ENCODE measurements around the gene MT1E.

MT1E gene

GRCh38 chr16:56584276-56584675 is 41.3 kb upstream of the MT1E start:
- in situ Hi-C loops (cut with MboI; ENCODE audit: low pct_unique_long_range_greater_than_20kb, low sequenced_read_pairs, unreplicated experiment): no loop called here
- TF ChIP-seq CTCF (IDR thresholded peaks at IDR 0.05; ENCODE audit: extremely low read depth, insufficient read depth, missing control alignments): no peak

GRCh38 chr16:56588781-56589140 is 36.8 kb upstream of the MT1E start:
- DNase-seq (ENCODE audit: low spot score): no peak
- in situ Hi-C loops (cut with MboI; ENCODE audit: low pct_unique_long_range_greater_than_20kb, low sequenced_read_pairs, unreplicated experiment): no loop called here
- TF ChIP-seq CTCF (IDR thresholded peaks at IDR 0.05; ENCODE audit: extremely low read depth, insufficient read depth, missing control alignments): no peak

More at GRCh38 chr16:56584276-56584675, 41.3 kb upstream of the MT1E start:
- no peak for DNase-seq (ENCODE audit: low spot score)

- no peak for TF ChIP-seq CTCF (IDR thresholded peaks at IDR 0.05; ENCODE audit: extremely low read depth, insufficient read depth, missing control alignments)
- in situ Hi-C loops (cut with MboI; ENCODE audit: low pct_unique_long_range_greater_than_20kb, low sequenced_read_pairs, unreplicated experiment): no loop called here
- DNase-seq (ENCODE audit: low spot score): no peak
These were observed 36.2 kb upstream of the MT1E start, which contains the start of gene MT3 for GRCh38 chr16:56589141-56590039. MT3 (plus strand) TSS chr16:56589528; CDS start chr16:56589591, 63 bp downstream.

- DNase-seq (ENCODE audit: low spot score): no peak
These were observed 34.1 kb upstream of the MT1E start for GRCh38 chr16:56591377-56592060.

GRCh38 chr16:56593573-56594291 is 31.8 kb upstream of the MT1E start:
- TF ChIP-seq CTCF (IDR thresholded peaks at IDR 0.05; ENCODE audit: extremely low read depth, insufficient read depth, missing control alignments): no peak
- in situ Hi-C loops (cut with MboI; ENCODE audit: low pct_unique_long_range_greater_than_20kb, low sequenced_read_pairs, unreplicated experiment): no loop called here

More at GRCh38 chr16:56591377-56592060, 34.1 kb upstream of the MT1E start:
- in situ Hi-C loops (cut with MboI; ENCODE audit: low pct_unique_long_range_greater_than_20kb, low sequenced_read_pairs, unreplicated experiment): no loop called here
- no peak for TF ChIP-seq CTCF (IDR thresholded peaks at IDR 0.05; ENCODE audit: extremely low read depth, insufficient read depth, missing control alignments)

GRCh38 chr16:56594292-56594619 is 31.3 kb upstream of the MT1E start:
- no peak for DNase-seq (ENCODE audit: low spot score)
- no peak for TF ChIP-seq CTCF (IDR thresholded peaks at IDR 0.05; ENCODE audit: extremely low read depth, insufficient read depth, missing control alignments)
- in situ Hi-C loops (cut with MboI; ENCODE audit: low pct_unique_long_range_greater_than_20kb, low sequenced_read_pairs, unreplicated experiment): no loop called here

More at GRCh38 chr16:56593573-56594291, 31.8 kb upstream of the MT1E start:
- DNase-seq (ENCODE audit: low spot score): no peak
